HuH-7.5 (cell line): ENCODE data around the gene PRKACG.

Experiments
- DNase-seq: peaks from one replicate; pipeline ENCODE4 v3.0.0; 2011; ENCODE audit warnings: low spot score

Gene PRKACG

GRCh38 chr9:68981789-68982188 lies 32.1 kb downstream of the PRKACG start:
- DNase-seq, result no peak

- no peak for DNase-seq
Observed at GRCh38 chr9:68980341-68980914, 33.5 kb downstream of the PRKACG start.

- DNase-seq, result no peak
Observed at GRCh38 chr9:68979538-68980314, 34.2 kb downstream of the PRKACG start.

GRCh38 chr9:68978501-68978900 lies 35.4 kb downstream of the PRKACG start:
- DNase-seq, result no peak

- DNase-seq, result no peak
Observed at GRCh38 chr9:68978066-68978465, 35.8 kb downstream of the PRKACG start.

GRCh38 chr9:68975365-68976043 lies 38.4 kb downstream of the PRKACG start:
- DNase-seq, result no peak

- no peak for DNase-seq
Observed at GRCh38 chr9:68974901-68975300, 39.0 kb downstream of the PRKACG start.

- DNase-seq, result no peak
Observed at GRCh38 chr9:68974431-68974830, 39.5 kb downstream of the PRKACG start.

GRCh38 chr9:68973619-68974018 lies 40.3 kb downstream of the PRKACG start:
- no peak for DNase-seq

GRCh38 chr9:68970151-68970550 lies 43.8 kb downstream of the PRKACG start:
- DNase-seq, result no peak

GRCh38 chr9:68969538-68969937 lies 44.4 kb downstream of the PRKACG start:
- no peak for DNase-seq

- no peak for DNase-seq
Observed at GRCh38 chr9:68967800-68968199, 46.1 kb downstream of the PRKACG start.

GRCh38 chr9:68966496-68966944 lies 47.4 kb downstream of the PRKACG start:
- no peak for DNase-seq

- DNase-seq, result no peak
Observed at GRCh38 chr9:68964765-68965164, 49.1 kb downstream of the PRKACG start.

GRCh38 chr9:68964102-68964541 lies 49.8 kb downstream of the PRKACG start:
- no peak for DNase-seq

- no peak for DNase-seq
Observed at GRCh38 chr9:68963416-68963815, 50.5 kb downstream of the PRKACG start.
